CD14-positive monocyte (primary cell): ENCODE data around the gene PLA2G6. TPM values are rescaled to one million over a fixed set of nuclear protein-coding genes. Genes with fewer than 3 reads are reported as not detected.

Experiments used
- DNase-seq, 3 donors: peaks; one replicate each; pipeline ENCODE4 v3.0.0-alpha.2; 2011 to 2022
- H2AFZ ChIP-seq: 2 replicates; pipeline ENCODE4 v1.6.0; 2012; ENCODE audit warnings: mild to moderate bottlenecking, low read depth, low read length, inconsistent platforms; ENCODE audit not compliant: insufficient read depth, poor library complexity, severe bottlenecking
- H3K27ac ChIP-seq, 2 donors: 1 replicate in 1 of 2; 2 replicates in 1 of 2; pipeline ENCODE4 v1.5.1; 2012 to 2013; ENCODE audit warnings: low read length in 2 of 2, control low read depth in 1 of 2, inconsistent platforms in 1 of 2, low read depth in 1 of 2, mild to moderate bottlenecking in 1 of 2
- H3K27me3 ChIP-seq, 2 donors: one replicate each; pipeline versions ENCODE4 v1.6.0 to v1.6.1; 2011 to 2013; ENCODE audit warnings: low read length in 2 of 2; ENCODE audit not compliant: control insufficient read depth in 2 of 2, insufficient read depth in 2 of 2
- H3K36me3 ChIP-seq, 2 donors: replicated peaks in 1 of 2; 1 replicate in 1 of 2; 2 replicates in 1 of 2; pipeline versions ENCODE4 v1.5.1 to v1.6.1; 2012 to 2013; ENCODE audit warnings: low read length in 2 of 2, control low read depth in 1 of 2, inconsistent platforms in 1 of 2, mild to moderate bottlenecking in 1 of 2; ENCODE audit not compliant: insufficient read depth in 2 of 2, control insufficient read depth in 1 of 2
- H3K4me1 ChIP-seq, 2 donors: 1 replicate in 1 of 2; 2 replicates in 1 of 2; pipeline versions ENCODE4 v1.5.1 to v1.6.1; 2012 to 2013; ENCODE audit warnings: low read length in 2 of 2, control low read depth in 1 of 2, inconsistent platforms in 1 of 2, mild to moderate bottlenecking in 1 of 2, moderate library complexity in 1 of 2; ENCODE audit not compliant: insufficient read depth in 2 of 2, control insufficient read depth in 1 of 2
- H3K4me2 ChIP-seq: replicated peaks from 2 replicates; pipeline ENCODE3; 2012; ENCODE audit warnings: low read length, moderate library complexity, mild to moderate bottlenecking; ENCODE audit not compliant: poor library complexity, severe bottlenecking; ENCODE audit errors: extremely low read depth
- H3K4me3 ChIP-seq, 3 experiments: fragments of 200-600 bp in 1 of 3; sonication (generic) in 1 of 3; replicated peaks in 1 of 3; 1 replicate in 2 of 3; 2 replicates in 1 of 3; pipeline ENCODE4 v1.5.1; 2011 to 2013; ENCODE audit warnings: low read length in 3 of 3, mild to moderate bottlenecking in 3 of 3, control low read depth in 2 of 3, low read depth in 2 of 3, inconsistent platforms in 1 of 3, moderate library complexity in 1 of 3
- H3K79me2 ChIP-seq: 2 replicates; pipeline ENCODE4 v1.6.0; 2012; ENCODE audit warnings: mild to moderate bottlenecking, control low read depth, inconsistent platforms, low read length, moderate library complexity; ENCODE audit not compliant: insufficient read depth
- H3K9ac ChIP-seq: 2 replicates; pipeline ENCODE4 v1.6.0; 2017; ENCODE audit warnings: low read length, mild to moderate bottlenecking; ENCODE audit not compliant: insufficient read depth, poor library complexity, severe bottlenecking
- H3K9me3 ChIP-seq, 2 donors: replicated peaks in 1 of 2; 1 replicate in 1 of 2; 2 replicates in 1 of 2; pipeline versions ENCODE4 v1.5.1 to v1.6.1; 2012 to 2013; ENCODE audit warnings: low read length in 2 of 2, control low read depth in 1 of 2; ENCODE audit not compliant: control insufficient read depth in 1 of 2, insufficient read depth in 1 of 2
- H4K20me1 ChIP-seq: 2 replicates; pipeline ENCODE4 v1.6.0; 2012; ENCODE audit warnings: mild to moderate bottlenecking, low read length, control low read depth, moderate library complexity; ENCODE audit not compliant: insufficient read depth
- H3K27ac Mint-ChIP-seq, 7 donors: one replicate each; pipeline ENCODE4 v1.8.0; 2020; ENCODE audit warnings: mild to moderate bottlenecking in 7 of 7, mixed read lengths in 7 of 7, moderate library complexity in 6 of 7, inconsistent platforms in 2 of 7
- H3K27me3 Mint-ChIP-seq, 3 donors: one replicate each; pipeline ENCODE4 v1.8.0; 2021 to 2022; ENCODE audit warnings: low read depth in 3 of 3, mild to moderate bottlenecking in 3 of 3, mixed read lengths in 3 of 3, moderate library complexity in 3 of 3, inconsistent platforms in 1 of 3
- H3K36me3 Mint-ChIP-seq, 2 donors: one replicate each; pipeline ENCODE4 v1.8.0; 2020; ENCODE audit warnings: mixed read lengths in 2 of 2, inconsistent platforms in 1 of 2, mild to moderate bottlenecking in 1 of 2
- H3K4me1 Mint-ChIP-seq: one replicate; pipeline ENCODE4 v1.8.0; 2020; ENCODE audit warnings: mild to moderate bottlenecking, mixed read lengths
- H3K4me3 Mint-ChIP-seq, 2 donors: one replicate each; pipeline ENCODE4 v1.8.0; 2020; ENCODE audit warnings: mild to moderate bottlenecking in 2 of 2, mixed read lengths in 2 of 2, moderate library complexity in 1 of 2
- H3K9me3 Mint-ChIP-seq, 7 donors: one replicate each; pipeline ENCODE4 v1.8.0; 2020 to 2022; ENCODE audit warnings: mixed read lengths in 7 of 7, mild to moderate bottlenecking in 6 of 7, moderate library complexity in 6 of 7, inconsistent platforms in 2 of 7
- WGBS: methylation state at CpG from one replicate; pipeline ENCODE4 v1.1.5; 2013; ENCODE audit warnings: missing lambda C conversion rate; ENCODE audit not compliant: insufficient coverage; 5-methylcytosine and 5-hydroxymethylcytosine counted together
- intact Hi-C, 2 donors: fragments of 100-400 bp; cut with micrococcal nuclease; formaldehyde crosslinking; loops; one replicate each; pipeline versions ENCODE4 v1.15.0 to v1.15.1; 2023
- polyA plus RNA-seq, 3 donors: library from polyadenylated mRNA; depleted of rRNA in 1 of 3; unstranded in 2 of 3; stranded (reverse) in 1 of 3; fragments of 300-500 nt in 2 of 3; fragments of >200 nt in 1 of 3; fragmentation: Illumina TruSeq in 2 of 3; gene quantifications; 1 replicate in 2 of 3; 2 replicates in 1 of 3; pipeline ENCODE4 v1.2.3, GENCODE V29; 2012 to 2021
- TF ChIP-seq, protein P1 (sequence below): fragments of 200-600 bp; IDR thresholded peaks from one replicate; pipeline ENCODE4 v1.8.0; 2022; ENCODE audit warnings: antibody characterized with exemption, mild to moderate bottlenecking

PLA2G6 gene
- polyA plus RNA-seq, 3 donors: 0.43 to 8.3 (median 0.62) TPM

- no peaks in the 10 kb centered on the region for H4K20me1 ChIP-seq
- no peak overlapping the region for H3K9ac ChIP-seq
- WGBS: 93% methylated on average over 21 of the region's 25 CpGs
- H2AFZ ChIP-seq: no peak overlapping the region
- no peak overlapping the region for H3K4me2 ChIP-seq
- peaks cover 13 to 21% of the 10 kb centered on the region in 2 donors for H3K4me1 ChIP-seq
- H3K79me2 ChIP-seq: no peaks in the 10 kb centered on the region
- peaks cover 29 to 65% of the 10 kb centered on the region in 2 donors for H3K36me3 Mint-ChIP-seq
- H3K36me3 ChIP-seq: peaks cover 22 to 36% of the 10 kb centered on the region in 2 donors
- H3K9me3 ChIP-seq: no peaks in the 10 kb centered on the region
- H3K4me1 Mint-ChIP-seq: peaks cover 8% of the 10 kb centered on the region
- no peak for DNase-seq
- H3K27ac ChIP-seq: no peak overlapping the region
- H3K9me3 Mint-ChIP-seq: peaks cover 0 to 1% (median 0%) of the 10 kb centered on the region in 7 donors
- peaks cover 0 to 2% (median 2%) of the 10 kb centered on the region in 3 donors for H3K27me3 Mint-ChIP-seq
- no peak overlapping the region for H3K4me3 Mint-ChIP-seq
- H3K27ac Mint-ChIP-seq: no peak overlapping the region
- TF ChIP-seq, protein P1, sequence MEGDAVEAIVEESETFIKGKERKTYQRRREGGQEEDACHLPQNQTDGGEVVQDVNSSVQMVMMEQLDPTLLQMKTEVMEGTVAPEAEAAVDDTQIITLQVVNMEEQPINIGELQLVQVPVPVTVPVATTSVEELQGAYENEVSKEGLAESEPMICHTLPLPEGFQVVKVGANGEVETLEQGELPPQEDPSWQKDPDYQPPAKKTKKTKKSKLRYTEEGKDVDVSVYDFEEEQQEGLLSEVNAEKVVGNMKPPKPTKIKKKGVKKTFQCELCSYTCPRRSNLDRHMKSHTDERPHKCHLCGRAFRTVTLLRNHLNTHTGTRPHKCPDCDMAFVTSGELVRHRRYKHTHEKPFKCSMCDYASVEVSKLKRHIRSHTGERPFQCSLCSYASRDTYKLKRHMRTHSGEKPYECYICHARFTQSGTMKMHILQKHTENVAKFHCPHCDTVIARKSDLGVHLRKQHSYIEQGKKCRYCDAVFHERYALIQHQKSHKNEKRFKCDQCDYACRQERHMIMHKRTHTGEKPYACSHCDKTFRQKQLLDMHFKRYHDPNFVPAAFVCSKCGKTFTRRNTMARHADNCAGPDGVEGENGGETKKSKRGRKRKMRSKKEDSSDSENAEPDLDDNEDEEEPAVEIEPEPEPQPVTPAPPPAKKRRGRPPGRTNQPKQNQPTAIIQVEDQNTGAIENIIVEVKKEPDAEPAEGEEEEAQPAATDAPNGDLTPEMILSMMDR: no peak
- intact Hi-C loops: no loop called here
- no peak overlapping the region for H3K4me3 ChIP-seq
- no peaks in the 10 kb centered on the region for H3K27me3 ChIP-seq
These were observed 40.5 kb upstream of the PLA2G6 start for GRCh38 chr22:38221908-38222796.

DNA sequence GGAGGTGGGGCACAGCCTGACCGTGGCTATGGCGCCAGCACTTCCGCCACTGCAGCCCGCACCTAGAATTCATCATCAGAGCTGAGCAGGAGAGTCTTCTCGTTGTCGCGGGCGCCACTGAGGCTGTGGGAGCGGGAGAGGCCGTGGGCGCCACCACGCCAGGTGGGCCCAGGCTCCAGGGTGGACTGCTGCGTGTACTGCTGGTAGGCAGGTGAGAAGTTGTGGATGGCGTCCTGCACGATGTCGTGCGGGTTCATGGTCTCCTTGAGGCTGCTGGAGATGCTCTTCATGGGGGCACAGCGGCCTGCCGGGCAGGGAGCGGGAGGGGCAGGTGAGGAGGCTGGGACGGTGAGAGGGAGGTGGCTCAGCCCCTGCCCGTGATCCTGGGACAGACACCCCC, 39.8 kb upstream of the PLA2G6 start:
- H3K27me3 ChIP-seq: no peaks in the 10 kb centered on the region
- no peak overlapping the region for H3K4me3 ChIP-seq
- over 99% methylated on average over 14 of the region's 22 CpGs for WGBS
- Mint-ChIP-seq H3K27me3 (peaks cover 0 to 5% (median 4%) of the 10 kb centered on the region in 3 donors), H3K4me1 (peaks cover 10% of the 10 kb centered on the region), H3K9me3 (peaks cover 0 to 1% (median 0%) of the 10 kb centered on the region in 7 donors), H3K4me3 (no peak overlapping the region), H3K36me3 (peaks cover 26 to 58% of the 10 kb centered on the region in 2 donors), H3K27ac (no peak overlapping the region)
- H3K4me2 ChIP-seq: no peak overlapping the region
- H4K20me1 ChIP-seq: no peaks in the 10 kb centered on the region
- TF ChIP-seq, protein P1: no peak
- no peaks in the 10 kb centered on the region for H3K9me3 ChIP-seq
- no peak overlapping the region for H2AFZ ChIP-seq
- DNase-seq: no peak
- H3K9ac ChIP-seq: no peak overlapping the region
- no peak overlapping the region for H3K27ac ChIP-seq
- no peaks in the 10 kb centered on the region for H3K79me2 ChIP-seq
- H3K4me1 ChIP-seq: peaks cover 13 to 21% of the 10 kb centered on the region in 2 donors
- peaks cover 22 to 28% of the 10 kb centered on the region in 2 donors for H3K36me3 ChIP-seq
- intact Hi-C loops: no loop called here
